Hippocampal formation (tissue), 2 donors: ENCODE measurements around the gene SMIM31.

Source experiments
- DNase-seq, 2 donors: peaks; one replicate each; lab custom pipeline; 2025; lab: John Stamatoyannopoulos, UW

SMIM31 gene

DNA sequence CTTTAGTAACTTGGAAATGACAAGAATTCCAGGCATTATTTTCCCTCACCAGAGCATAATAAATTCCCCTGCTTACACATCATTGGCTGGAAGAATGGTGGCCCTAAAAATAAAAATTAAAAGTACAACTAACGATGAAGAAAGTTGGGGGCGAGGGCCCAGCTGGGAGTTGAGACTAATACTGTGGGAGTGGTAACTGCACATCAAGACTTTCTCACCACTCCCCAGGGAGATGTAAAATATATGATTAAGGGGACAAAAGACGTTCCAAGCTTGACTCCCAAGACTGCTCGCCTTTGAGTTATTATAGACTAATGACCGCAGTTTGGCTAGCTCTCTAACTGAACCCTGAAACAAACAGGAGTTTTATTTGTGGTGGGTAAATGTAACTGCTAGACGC is 30.0 kb downstream of the SMIM31 start:
- DNase-seq: no peak

DNA sequence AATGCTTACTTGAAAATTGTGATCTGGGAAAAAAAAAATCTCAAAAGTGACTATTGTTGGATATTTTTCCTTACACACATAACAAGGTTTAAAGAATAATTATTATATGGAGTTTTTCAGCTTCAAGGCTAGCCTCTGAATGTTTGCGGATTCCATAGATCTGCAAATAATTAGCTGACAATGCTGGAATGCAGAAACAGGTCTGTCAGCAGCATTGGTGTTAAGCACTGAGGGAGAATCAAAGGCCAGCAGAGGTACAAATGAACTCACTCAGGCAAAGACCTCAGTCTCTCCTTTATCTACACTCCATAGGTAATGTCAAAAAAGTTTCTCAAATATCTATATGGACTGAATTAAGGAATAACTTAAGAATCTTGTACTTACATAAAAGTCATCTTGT is 35.1 kb downstream of the SMIM31 start:
- DNase-seq: no peak

- no peak for DNase-seq
Observed at GRCh38 chr4:164790249-164790648, 36.3 kb downstream of the SMIM31 start.

GRCh38 chr4:164799410-164799809 is 45.5 kb downstream of the SMIM31 start:
- DNase-seq: no peak

- no peak for DNase-seq
Observed at GRCh38 chr4:164800786-164801185, 46.9 kb downstream of the SMIM31 start.

DNA sequence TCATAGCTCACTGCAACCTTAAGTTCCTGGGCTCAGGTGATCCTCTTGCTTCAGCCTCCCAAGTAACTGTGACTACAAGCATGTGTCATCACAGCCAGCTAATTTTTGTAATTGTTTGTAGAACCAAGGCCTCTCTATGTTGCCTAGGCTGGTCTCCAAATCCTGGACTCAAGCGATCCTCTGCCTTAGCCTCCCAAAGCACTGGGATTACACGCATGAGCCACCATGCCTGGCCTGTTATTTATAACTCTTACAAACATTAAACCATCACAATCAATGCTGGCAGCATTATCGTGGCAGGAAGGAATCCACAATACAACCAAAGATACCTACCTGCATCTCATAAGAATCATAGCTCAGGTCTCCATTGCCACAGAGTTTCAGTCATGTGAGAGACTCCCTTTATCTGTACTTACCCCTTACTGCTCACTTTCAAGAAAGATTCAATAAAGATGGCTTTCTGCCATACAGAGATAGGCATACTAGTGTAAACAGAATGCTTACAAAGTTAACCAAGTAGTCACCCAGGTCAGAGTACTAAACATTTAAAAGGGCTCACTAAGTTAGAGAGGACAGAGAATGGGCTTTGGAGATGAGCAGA is 48.5 kb downstream of the SMIM31 start:
- no peak for DNase-seq

DNA sequence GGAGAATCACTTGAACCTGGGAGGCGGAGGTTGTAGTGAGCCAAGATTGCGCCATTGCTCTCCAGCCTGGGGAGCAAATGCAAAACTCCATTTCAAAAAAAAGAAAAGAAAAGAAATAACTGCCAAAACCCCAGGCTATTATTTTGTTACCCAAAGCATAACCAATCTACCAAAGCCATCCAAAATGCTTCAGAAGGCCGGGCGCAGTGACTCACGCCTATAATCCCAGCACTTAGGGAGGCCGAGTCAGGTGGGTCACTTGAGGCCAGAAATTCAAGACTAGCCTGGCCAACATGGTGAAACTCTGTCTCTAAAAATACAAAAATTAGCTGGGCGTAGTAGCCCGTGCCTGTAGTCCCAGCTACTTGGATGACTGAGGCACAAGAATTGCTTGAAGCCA is 49.8 kb downstream of the SMIM31 start:
- DNase-seq: no peak

- no peak for DNase-seq
Observed at GRCh38 chr4:164807611-164808010, 53.7 kb downstream of the SMIM31 start.

GRCh38 chr4:164813554-164813953 is 59.6 kb downstream of the SMIM31 start:
- no peak for DNase-seq

DNA sequence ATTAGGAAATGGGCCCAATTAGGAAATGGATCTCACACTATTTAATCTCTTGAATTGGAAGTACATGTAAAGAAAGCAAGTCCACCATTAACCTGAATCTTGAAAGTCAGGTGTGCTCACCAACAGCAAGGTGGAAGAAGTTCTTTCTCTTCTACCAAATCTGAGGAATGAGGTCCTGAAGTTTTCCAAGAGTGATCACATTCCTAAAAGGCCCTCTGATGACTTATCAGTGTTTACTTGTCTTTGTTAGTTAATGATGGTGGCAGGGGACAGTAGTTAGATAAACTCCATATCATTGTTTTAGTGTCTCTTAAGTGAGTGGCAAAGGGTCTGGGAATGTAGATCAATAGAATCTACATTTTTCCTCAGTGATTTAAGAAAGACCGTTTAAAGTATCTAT is 61.8 kb downstream of the SMIM31 start:
- DNase-seq: no peak

- DNase-seq: no peak
Observed at GRCh38 chr4:164819366-164819765, 65.4 kb downstream of the SMIM31 start.

DNA sequence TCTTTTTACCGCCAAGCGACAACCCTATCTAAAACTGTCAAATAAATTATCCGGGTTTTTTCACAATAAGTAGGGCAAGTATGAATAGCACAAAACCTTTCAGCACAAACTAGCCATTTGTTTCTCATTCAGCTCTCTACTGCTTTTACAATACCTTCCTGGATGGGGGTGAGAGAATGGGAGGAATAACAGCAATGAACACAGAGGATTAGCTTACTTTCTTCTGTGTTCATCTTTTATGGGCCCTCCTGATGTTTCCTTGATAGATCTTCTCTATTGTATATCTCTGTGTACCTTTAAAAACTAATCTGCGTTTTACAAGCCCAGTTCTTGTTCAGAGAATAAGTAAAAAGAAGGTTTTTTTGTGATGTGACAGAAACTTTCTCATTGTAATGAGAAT is 67.8 kb downstream of the SMIM31 start:
- no peak for DNase-seq

DNA sequence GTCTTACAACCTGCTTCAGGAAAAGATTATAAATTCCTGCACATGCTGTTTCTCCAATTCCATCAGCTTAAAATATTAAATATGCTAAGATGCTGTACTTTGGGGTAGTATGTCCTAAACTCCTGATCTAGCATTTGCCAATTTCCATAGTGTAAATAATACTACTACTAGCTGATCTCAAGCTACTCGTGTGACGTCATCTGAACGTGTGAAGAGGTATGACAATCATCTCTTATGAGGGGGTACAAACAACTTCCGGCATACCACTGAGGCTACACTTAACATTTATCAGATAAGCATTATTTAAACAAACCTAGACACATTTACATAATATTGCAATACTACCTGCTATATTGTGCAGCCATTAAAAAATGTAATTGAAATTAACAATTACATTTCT is 70.7 kb downstream of the SMIM31 start:
- DNase-seq: no peak

DNA sequence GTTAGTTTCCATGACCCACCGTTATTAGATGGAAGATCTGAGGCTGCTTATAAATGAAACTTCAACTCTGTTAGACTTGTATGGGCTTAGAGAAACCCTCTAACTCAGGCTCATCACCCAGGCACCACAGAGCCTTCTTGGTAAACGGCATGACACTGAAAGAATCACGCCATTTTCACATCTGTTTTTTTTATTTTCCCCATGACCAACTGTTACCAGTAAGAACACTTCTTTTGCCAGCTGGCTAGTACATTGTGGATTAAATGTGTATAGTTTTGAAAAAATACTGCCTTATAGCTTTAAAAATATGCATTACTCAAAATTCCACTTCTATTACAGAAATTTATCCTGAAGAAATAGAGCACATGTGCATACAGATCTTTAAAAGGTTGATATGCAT is 75.0 kb downstream of the SMIM31 start:
- no peak for DNase-seq

DNA sequence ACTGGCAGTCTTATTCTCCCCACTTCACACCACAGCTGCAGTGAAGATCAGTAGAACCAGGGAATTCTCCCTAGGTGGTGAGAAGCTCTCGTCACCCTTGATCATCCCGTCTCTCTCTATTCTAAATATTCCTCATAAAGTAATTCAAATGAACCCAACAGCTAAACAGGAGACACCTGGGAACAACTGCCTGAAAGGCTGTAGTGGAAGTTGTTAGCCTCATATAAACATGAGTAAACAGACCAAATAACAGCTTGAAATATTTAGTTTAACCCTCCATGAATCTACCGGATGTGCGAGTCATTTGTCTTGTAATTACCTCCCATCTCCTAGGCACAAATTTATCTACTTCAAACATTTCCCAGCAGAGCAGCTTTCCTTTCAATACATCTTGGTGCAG is 92.6 kb downstream of the SMIM31 start:
- no peak for DNase-seq

- no peak for DNase-seq
Observed at GRCh38 chr4:164847016-164847415, 93.1 kb downstream of the SMIM31 start.

- DNase-seq: no peak
Observed at GRCh38 chr4:164847967-164848649, 94.2 kb downstream of the SMIM31 start.
